CD4-positive, alpha-beta T cell treated with Interferon alpha-2 for 1 hour (primary cell): ENCODE data around the gene MEDAG.

Experiments
- DNase-seq, 2 donors: peaks; one replicate each; pipeline ENCODE4 v3.0.0-alpha.2; 2020 to 2022

Gene MEDAG

GRCh38 chr13:30905932-30906383 is at the start of gene MEDAG:
Gene MEDAG, plus strand, starts transcription at chr13:30906271. Its CDS starts 245 bp downstream, at chr13:30906516.
- no peak for DNase-seq

- no peak for DNase-seq
Measured at GRCh38 chr13:30857018-30857417, 49.1 kb upstream of the MEDAG start.

GRCh38 chr13:30857636-30858035 is 48.4 kb upstream of the MEDAG start:
- DNase-seq: no peak

- no peak for DNase-seq
Measured at GRCh38 chr13:30859326-30859725, 46.7 kb upstream of the MEDAG start.

- no peak for DNase-seq
Measured at GRCh38 chr13:30861163-30861562, 44.9 kb upstream of the MEDAG start.

GRCh38 chr13:30861836-30862467 is 44.1 kb upstream of the MEDAG start:
- DNase-seq: no peak

- no peak for DNase-seq
Measured at GRCh38 chr13:30862707-30863106, 43.4 kb upstream of the MEDAG start.

- DNase-seq: no peak
Measured at GRCh38 chr13:30863231-30863630, 42.8 kb upstream of the MEDAG start.

GRCh38 chr13:30863796-30864195 is 42.3 kb upstream of the MEDAG start:
- no peak for DNase-seq

- DNase-seq: no peak
Measured at GRCh38 chr13:30864433-30865122, 41.5 kb upstream of the MEDAG start.

GRCh38 chr13:30865123-30866049 is 40.7 kb upstream of the MEDAG start:
- DNase-seq: peak; percentile 33 to 49

- no peak for DNase-seq
Measured at GRCh38 chr13:30866677-30867076, 39.4 kb upstream of the MEDAG start.

GRCh38 chr13:30867089-30867669 is 38.9 kb upstream of the MEDAG start:
- no peak for DNase-seq

GRCh38 chr13:30868799-30869470 is 37.1 kb upstream of the MEDAG start:
- no peak for DNase-seq

GRCh38 chr13:30869491-30869890 is 36.6 kb upstream of the MEDAG start:
- DNase-seq: no peak

GRCh38 chr13:30870049-30870884 is 35.8 kb upstream of the MEDAG start:
- DNase-seq: peak; percentile 24 to 48

- no peak for DNase-seq
Measured at GRCh38 chr13:30870916-30871587, 35.0 kb upstream of the MEDAG start.

GRCh38 chr13:30871588-30872275 is 34.3 kb upstream of the MEDAG start:
- DNase-seq: no peak

GRCh38 chr13:30872276-30872594 is 33.8 kb upstream of the MEDAG start:
- no peak for DNase-seq

GRCh38 chr13:30872685-30873461 is 33.2 kb upstream of the MEDAG start:
- no peak for DNase-seq
